Measurements from ENCODE around the gene PRKCA. TPM values are rescaled to one million over a fixed set of nuclear protein-coding genes. Genes with fewer than 3 reads are reported as not detected.

PRKCA gene
- total RNA-seq, 2 experiments from 2014 or later = 84.4 to 87.9 TPM

DNA sequence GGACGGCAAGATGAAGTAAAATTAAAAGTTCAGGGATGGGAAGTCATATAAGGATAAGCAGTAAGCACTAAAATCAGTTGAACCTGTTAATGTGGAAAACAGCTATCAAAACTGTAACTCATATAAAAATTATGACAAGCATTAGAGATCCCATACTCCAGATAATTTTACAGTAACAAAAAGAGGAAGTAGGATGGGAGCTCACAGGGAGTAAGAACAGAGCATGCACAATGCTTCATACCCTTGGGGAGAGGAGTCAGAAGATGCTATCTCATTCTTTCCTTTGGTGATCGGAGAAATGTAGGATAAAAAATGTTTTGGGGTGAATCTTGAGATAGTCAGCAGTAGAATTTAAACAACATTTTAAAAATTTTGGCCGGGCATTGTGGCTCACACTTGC is 367.8 kb downstream of the PRKCA start:
- Mint-ChIP-seq H3K4me3 (no peak overlapping the region), H3K27me3 (no peaks in the 10 kb centered on the region), H3K9me3 (no peaks in the 10 kb centered on the region), H3K36me3 (ENCODE audit: low read depth) (peaks cover 34% of the 10 kb centered on the region), H3K27ac (no peak overlapping the region), H3K4me1 (ENCODE audit: low read depth) (peaks cover 78% of the 10 kb centered on the region)
- DNase-seq (no peak), ATAC-seq (no peak)
- intact Hi-C loops (cut with micrococcal nuclease) = loop anchor here (10.0 kb wide), 1 partner anchor 235 kb away; no protein-coding TSS in a partner anchor
- CTCF ChIA-PET = interaction anchor here (1.5 kb wide), 1 partner anchor 470 kb away, joined by 4 read pairs; no protein-coding TSS in a partner anchor
- POLR2A ChIA-PET = no interaction called here
- TF ChIP-seq, protein P1, sequence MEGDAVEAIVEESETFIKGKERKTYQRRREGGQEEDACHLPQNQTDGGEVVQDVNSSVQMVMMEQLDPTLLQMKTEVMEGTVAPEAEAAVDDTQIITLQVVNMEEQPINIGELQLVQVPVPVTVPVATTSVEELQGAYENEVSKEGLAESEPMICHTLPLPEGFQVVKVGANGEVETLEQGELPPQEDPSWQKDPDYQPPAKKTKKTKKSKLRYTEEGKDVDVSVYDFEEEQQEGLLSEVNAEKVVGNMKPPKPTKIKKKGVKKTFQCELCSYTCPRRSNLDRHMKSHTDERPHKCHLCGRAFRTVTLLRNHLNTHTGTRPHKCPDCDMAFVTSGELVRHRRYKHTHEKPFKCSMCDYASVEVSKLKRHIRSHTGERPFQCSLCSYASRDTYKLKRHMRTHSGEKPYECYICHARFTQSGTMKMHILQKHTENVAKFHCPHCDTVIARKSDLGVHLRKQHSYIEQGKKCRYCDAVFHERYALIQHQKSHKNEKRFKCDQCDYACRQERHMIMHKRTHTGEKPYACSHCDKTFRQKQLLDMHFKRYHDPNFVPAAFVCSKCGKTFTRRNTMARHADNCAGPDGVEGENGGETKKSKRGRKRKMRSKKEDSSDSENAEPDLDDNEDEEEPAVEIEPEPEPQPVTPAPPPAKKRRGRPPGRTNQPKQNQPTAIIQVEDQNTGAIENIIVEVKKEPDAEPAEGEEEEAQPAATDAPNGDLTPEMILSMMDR (IDR thresholded peaks at IDR 0.05) = no peak

DNA sequence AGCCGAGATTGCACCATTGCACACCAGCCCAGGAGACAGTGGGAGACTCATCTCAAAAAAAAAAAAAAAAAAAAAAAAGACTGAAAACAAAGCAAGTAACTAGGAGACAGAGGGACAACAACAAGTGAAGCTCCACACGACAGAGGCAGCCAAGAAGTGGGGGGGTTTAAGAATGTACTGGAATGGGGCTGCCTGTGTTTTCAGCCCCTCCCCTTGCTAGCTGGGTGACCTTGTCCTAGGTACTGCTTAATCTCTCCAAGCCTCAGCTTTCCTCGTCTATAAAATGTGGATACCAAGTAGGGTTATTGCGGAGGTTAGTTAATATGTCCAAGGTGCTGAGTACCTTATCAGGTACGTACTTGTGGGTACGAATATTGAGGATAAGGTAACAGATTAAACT is 368.7 kb downstream of the PRKCA start:
- H3K4me3 Mint-ChIP-seq = no peak overlapping the region
- TF ChIP-seq, protein P1 (IDR thresholded peaks at IDR 0.05) = no peak
- H3K27ac Mint-ChIP-seq = no peak overlapping the region
- H3K36me3 Mint-ChIP-seq (ENCODE audit: low read depth) = peaks cover 35% of the 10 kb centered on the region
- ATAC-seq (no peak), DNase-seq (no peak)
- no peaks in the 10 kb centered on the region for H3K9me3 Mint-ChIP-seq
- no peaks in the 10 kb centered on the region for H3K27me3 Mint-ChIP-seq
- intact Hi-C loops (cut with micrococcal nuclease) = loop anchor here (10.0 kb wide), 1 partner anchor 236 kb away; no protein-coding TSS in a partner anchor
- peaks cover 71% of the 10 kb centered on the region for H3K4me1 Mint-ChIP-seq (ENCODE audit: low read depth)
- ChIA-PET CTCF (interaction anchor here (1.5 kb wide), 1 partner anchor 471 kb away, joined by 4 read pairs; no protein-coding TSS in a partner anchor), POLR2A (no interaction called here)

DNA sequence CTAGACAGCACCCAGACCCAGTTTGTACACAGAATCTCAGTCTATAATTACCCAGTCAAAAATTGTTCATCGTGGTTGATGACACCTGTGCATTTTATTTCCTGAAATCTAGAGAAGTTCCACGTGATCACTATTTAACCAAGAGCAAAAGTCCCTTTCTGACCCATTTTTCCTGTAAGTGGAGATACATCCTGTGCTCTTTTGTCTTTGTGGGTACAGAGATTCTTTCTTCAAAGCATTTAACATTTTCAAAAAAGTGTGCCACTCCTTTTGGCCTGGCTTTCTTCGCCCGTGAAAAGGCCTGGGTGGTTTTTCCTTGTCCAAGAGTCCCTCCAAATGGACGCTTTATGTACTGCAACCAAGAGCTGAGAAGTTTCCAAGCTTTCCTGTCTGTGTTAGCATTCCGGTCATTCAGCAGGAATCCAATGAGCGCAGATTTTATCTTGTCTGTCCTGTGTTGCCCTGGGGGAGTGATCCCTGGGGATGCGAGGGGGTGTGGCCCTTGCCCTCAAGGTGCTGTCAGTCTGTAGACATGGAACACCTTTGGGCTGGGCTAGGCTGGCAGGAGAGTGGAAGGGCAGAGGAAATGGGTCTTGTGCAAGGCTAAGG is 371.4 kb downstream of the PRKCA start:
- TF ChIP-seq, protein P1 (IDR thresholded peaks at IDR 0.05) = peak; percentile 73
- ChIA-PET CTCF (interaction anchor here (0.8 kb wide), 1 partner anchor 23 kb away, joined by 4 read pairs; no protein-coding TSS in a partner anchor), POLR2A (interaction anchor here (0.6 to 1.5 kb wide), 3 partner anchors 358 to 475 kb away, joined by 3 to 4 read pairs (median 3); no protein-coding TSS in a partner anchor)
- DNase-seq (peak; percentile 54), ATAC-seq (peak; percentile 81)
- H3K4me1 Mint-ChIP-seq (ENCODE audit: low read depth) = peaks cover 65% of the 10 kb centered on the region
- H3K36me3 Mint-ChIP-seq (ENCODE audit: low read depth) = peaks cover 39% of the 10 kb centered on the region
- H3K9me3 Mint-ChIP-seq = peaks cover 9% of the 10 kb centered on the region
- H3K4me3 Mint-ChIP-seq = no peak overlapping the region
- intact Hi-C loops (cut with micrococcal nuclease) = loop anchor here (10.0 kb wide), 1 partner anchor 239 kb away; no protein-coding TSS in a partner anchor
- H3K27ac Mint-ChIP-seq = peak overlapping the region; percentile 76
- no peaks in the 10 kb centered on the region for H3K27me3 Mint-ChIP-seq

DNA sequence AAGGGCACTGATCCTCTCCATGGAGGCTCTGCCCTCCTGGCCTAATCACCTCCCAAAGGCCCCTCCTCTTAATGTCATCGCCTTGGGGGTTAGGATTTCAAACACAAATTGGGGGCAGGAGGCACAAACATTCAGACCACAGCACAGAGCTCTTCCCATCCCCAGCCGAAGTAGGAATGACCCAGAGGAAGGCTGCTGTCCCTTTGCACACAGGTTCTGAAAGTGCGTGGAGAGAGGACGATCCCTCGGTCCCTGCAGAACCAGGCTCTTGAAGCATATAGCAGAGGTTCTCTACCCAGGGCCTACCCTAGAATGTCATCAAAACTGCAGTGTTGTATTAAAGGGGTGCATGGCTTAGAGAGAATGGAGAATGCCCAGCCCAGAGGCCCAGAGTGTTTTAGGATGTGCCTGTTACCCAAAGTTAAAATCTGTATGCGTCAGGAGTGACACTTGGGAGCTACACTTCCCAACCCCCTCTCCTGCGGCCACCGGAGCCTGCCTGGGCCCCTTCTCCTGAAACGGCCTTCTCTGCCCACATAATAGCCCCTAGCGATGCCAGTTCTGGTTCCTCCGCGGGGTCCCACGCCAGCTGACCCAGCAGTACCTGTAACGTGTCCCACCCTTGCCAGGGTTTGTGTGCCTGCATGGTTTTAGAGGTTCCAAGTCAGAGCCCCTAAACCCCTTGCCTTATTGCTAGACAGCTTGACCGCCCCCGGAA is 373.0 kb downstream of the PRKCA start:
- H3K27ac Mint-ChIP-seq = no peak overlapping the region
- intact Hi-C loops (cut with micrococcal nuclease) = loop anchor here (10.0 kb wide), 1 partner anchor 241 kb away; no protein-coding TSS in a partner anchor
- POLR2A ChIA-PET = interaction anchor here (1.8 kb wide), 1 partner anchor 20 kb away, joined by 4 read pairs; no protein-coding TSS in a partner anchor
- H3K27me3 Mint-ChIP-seq = no peaks in the 10 kb centered on the region
- DNase-seq (no peak), ATAC-seq (no peak)
- TF ChIP-seq, protein P1 (IDR thresholded peaks at IDR 0.05) = no peak
- peaks cover 39% of the 10 kb centered on the region for H3K36me3 Mint-ChIP-seq (ENCODE audit: low read depth)
- peaks cover 56% of the 10 kb centered on the region for H3K4me1 Mint-ChIP-seq (ENCODE audit: low read depth)
- CTCF ChIA-PET = interaction anchor here (0.8 kb wide), 1 partner anchor 475 kb away, joined by 3 read pairs; no protein-coding TSS in a partner anchor
- peaks cover 9% of the 10 kb centered on the region for H3K9me3 Mint-ChIP-seq
- H3K4me3 Mint-ChIP-seq = no peak overlapping the region
